Adrenal gland (tissue), 12 donors: ENCODE data around the gene KLHL7. TPM values are rescaled to one million over a fixed set of nuclear protein-coding genes. Genes with fewer than 3 reads are reported as not detected.

Source experiments
- DNase-seq, 7 donors: peaks; one replicate each; pipeline ENCODE4 v3.0.0-alpha.2; 2019 to 2020
- H3K27ac ChIP-seq, 5 donors: fragments of 200-600 bp; sonication (generic) in 4 of 5; 1 replicate in 3 of 5; 2 replicates in 2 of 5; pipeline versions ENCODE4 v1.5.1 to v1.8.0; 2016 to 2020; ENCODE audit warnings: mild to moderate bottlenecking in 1 of 5
- H3K27me3 ChIP-seq: fragments of 200-600 bp; 2 replicates; pipeline ENCODE4 v1.8.0; 2021
- H3K36me3 ChIP-seq, 2 donors: fragments of 200-600 bp; replicated peaks in 1 of 2; 1 replicate in 1 of 2; 2 replicates in 1 of 2; pipeline versions ENCODE4 v1.5.1 to v1.8.0; 2018 to 2022
- H3K4me1 ChIP-seq, 2 donors: fragments of 200-600 bp; replicated peaks in 1 of 2; 1 replicate in 1 of 2; 2 replicates in 1 of 2; pipeline versions ENCODE4 v1.5.1 to v1.8.0; 2018 to 2021
- H3K4me3 ChIP-seq, 4 donors: fragments of 200-600 bp; sonication (generic) in 3 of 4; one replicate each; pipeline ENCODE4 v1.5.1; 2016 to 2018
- H3K9me3 ChIP-seq, 3 donors: fragments of 200-600 bp; sonication (generic) in 1 of 3; replicated peaks in 1 of 3; 1 replicate in 2 of 3; 2 replicates in 1 of 3; pipeline versions ENCODE4 v1.5.1 to v1.8.0; 2016 to 2021
- POLR2A ChIP-seq, 2 donors: fragments of 450-650 bp; IDR thresholded peaks; one replicate each; pipeline ENCODE4 v1.6.1; 2017; ENCODE audit warnings: antibody characterized with exemption in 2 of 2, mild to moderate bottlenecking in 2 of 2, moderate library complexity in 1 of 2
- WGBS, 4 donors: extraction: QIAGEN DNeasy Blood & Tissue Kit in 2 of 4; methylation state at CpG; one replicate each; pipeline versions ENCODE4 v1.1.5 to v1.1.7; 2013 to 2017; 5-methylcytosine and 5-hydroxymethylcytosine counted together
- intact Hi-C, 2 donors: fragments of 100-400 bp; cut with DNase I; formaldehyde crosslinking; loops; one replicate each; pipeline versions ENCODE4 v1.14.1 to v1.15.0; 2022 to 2023
- polyA plus RNA-seq, 3 donors: library from polyadenylated mRNA; stranded (reverse); fragments of 200-250 nt in 2 of 3; fragments of 350-450 nt in 1 of 3; fragmentation: Illumina TruSeq in 1 of 3; extraction: RNeasy Lipid Tissue Mini Kit (QIAGEN cat#74804) in 1 of 3; gene quantifications; one replicate each; pipeline ENCODE4 v1.2.3, GENCODE V29; 2013 to 2014
- total RNA-seq, 9 donors: library from RNA; depleted of rRNA in 4 of 9; stranded (reverse); fragments of >200 nt in 4 of 9; fragments of 120-200 nt in 1 of 9; fragmentation: NEBNext Ultra II Directional in 1 of 9; extraction: Animal tissue kit (Norgen Biotek cat#: 25700) in 1 of 9; gene quantifications; one replicate each; pipeline versions ENCODE4 v1.1.0 to v1.2.4, GENCODE V29; 2013 to 2023
- TF ChIP-seq, protein P1 (sequence below), 6 experiments: fragments of 450-650 bp in 4 of 6; fragments of 200-600 bp in 2 of 6; sonication (generic) in 1 of 6; IDR thresholded peaks; 1 replicate in 5 of 6; 2 replicates in 1 of 6; pipeline versions ENCODE4 v1.5.1 to v1.8.0; 2016 to 2021; ENCODE audit warnings: antibody characterized with exemption in 6 of 6, mild to moderate bottlenecking in 2 of 6, moderate library complexity in 1 of 6
- donor health status: healthy with polysubstance abuse.
- donor health status: Bipolar disorder and iron deficiency.
- donor health status: DM: yes; HTN: yes; CAD: no.
- donor health status: DM: no; HTN: no; CAD: no.
- donor health status: DM: no; HTN: no; CAD: no.
- donor health status: DM: yes; HTN: yes; CAD: no.

Gene KLHL7
- total and polyA plus RNA-seq, 12 donors = 13.5 to 74.9 (median 41.9) TPM

GRCh38 chr7:23133797-23134196 is 28.2 kb downstream of the KLHL7 start:
- TF ChIP-seq, protein P1, sequence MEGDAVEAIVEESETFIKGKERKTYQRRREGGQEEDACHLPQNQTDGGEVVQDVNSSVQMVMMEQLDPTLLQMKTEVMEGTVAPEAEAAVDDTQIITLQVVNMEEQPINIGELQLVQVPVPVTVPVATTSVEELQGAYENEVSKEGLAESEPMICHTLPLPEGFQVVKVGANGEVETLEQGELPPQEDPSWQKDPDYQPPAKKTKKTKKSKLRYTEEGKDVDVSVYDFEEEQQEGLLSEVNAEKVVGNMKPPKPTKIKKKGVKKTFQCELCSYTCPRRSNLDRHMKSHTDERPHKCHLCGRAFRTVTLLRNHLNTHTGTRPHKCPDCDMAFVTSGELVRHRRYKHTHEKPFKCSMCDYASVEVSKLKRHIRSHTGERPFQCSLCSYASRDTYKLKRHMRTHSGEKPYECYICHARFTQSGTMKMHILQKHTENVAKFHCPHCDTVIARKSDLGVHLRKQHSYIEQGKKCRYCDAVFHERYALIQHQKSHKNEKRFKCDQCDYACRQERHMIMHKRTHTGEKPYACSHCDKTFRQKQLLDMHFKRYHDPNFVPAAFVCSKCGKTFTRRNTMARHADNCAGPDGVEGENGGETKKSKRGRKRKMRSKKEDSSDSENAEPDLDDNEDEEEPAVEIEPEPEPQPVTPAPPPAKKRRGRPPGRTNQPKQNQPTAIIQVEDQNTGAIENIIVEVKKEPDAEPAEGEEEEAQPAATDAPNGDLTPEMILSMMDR (IDR thresholded peaks at IDR 0.05) = no peak
- no peak for TF ChIP-seq POLR2A (IDR thresholded peaks at IDR 0.05)
- Histone ChIP-seq H3K27ac (no peak overlapping the region), H3K4me3 (no peak overlapping the region), H3K27me3 (no peaks in the 10 kb centered on the region), H3K36me3 (no peaks in the 10 kb centered on the region), H3K4me1 (peaks cover 7 to 9% of the 10 kb centered on the region in 2 donors), H3K9me3 (no peaks in the 10 kb centered on the region)
- intact Hi-C loops = no loop called here
- DNase-seq = no peak

- WGBS, 4 donors = 76 to 91% (median 86%) methylated on average over 1 of the region's 1 CpG
- DNase-seq = no peak
- intact Hi-C loops = no loop called here
Measured at GRCh38 chr7:23135755-23136154, 30.2 kb downstream of the KLHL7 start.

GRCh38 chr7:23136216-23136615 is 30.6 kb downstream of the KLHL7 start:
- H3K27me3 ChIP-seq = no peaks in the 10 kb centered on the region
- no peaks in the 10 kb centered on the region for H3K9me3 ChIP-seq
- H3K4me3 ChIP-seq = no peak overlapping the region
- H3K36me3 ChIP-seq = peaks cover 0 to 2% of the 10 kb centered on the region in 2 donors
- no peak for DNase-seq
- TF ChIP-seq POLR2A (IDR thresholded peaks at IDR 0.05) = no peak
- TF ChIP-seq, protein P1 (IDR thresholded peaks at IDR 0.05) = no peak
- intact Hi-C loops = no loop called here
- 70 to 84% (median 79%) methylated on average over 1 of the region's 1 CpG for WGBS, 4 donors
- no peaks in the 10 kb centered on the region for H3K4me1 ChIP-seq
- no peak overlapping the region for H3K27ac ChIP-seq

More at GRCh38 chr7:23135755-23136154, 30.2 kb downstream of the KLHL7 start:
- H3K4me3 ChIP-seq = no peak overlapping the region
- H3K9me3 ChIP-seq = no peaks in the 10 kb centered on the region
- no peak overlapping the region for H3K27ac ChIP-seq
- H3K4me1 ChIP-seq = no peaks in the 10 kb centered on the region
- no peaks in the 10 kb centered on the region for H3K36me3 ChIP-seq
- no peak for TF ChIP-seq POLR2A (IDR thresholded peaks at IDR 0.05)
- TF ChIP-seq, protein P1 (IDR thresholded peaks at IDR 0.05) = no peak
- H3K27me3 ChIP-seq = no peaks in the 10 kb centered on the region

- Histone ChIP-seq H3K4me1 (no peaks in the 10 kb centered on the region), H3K27me3 (no peaks in the 10 kb centered on the region), H3K36me3 (peaks cover 0 to 9% of the 10 kb centered on the region in 2 donors), H3K4me3 (no peak overlapping the region), H3K27ac (no peak overlapping the region), H3K9me3 (no peaks in the 10 kb centered on the region)
- DNase-seq = no peak
- intact Hi-C loops = no loop called here
- 76 to 97% (median 80%) methylated on average over 5 to 6 of the region's 6 CpGs for WGBS, 4 donors
- no peak for TF ChIP-seq POLR2A (IDR thresholded peaks at IDR 0.05)
- TF ChIP-seq, protein P1 (IDR thresholded peaks at IDR 0.05) = no peak
Measured at GRCh38 chr7:23157679-23158078, 52.1 kb downstream of the KLHL7 start.
